DMS53 treated with DMSO at 0.1 percent for 48 hours (cell line): ENCODE measurements around the gene DRC7.
A peak's percentile ranks its signal among the peaks of the same experiment; 100 is the strongest.
"Not testable (repeated sequence)": the region's sequence is repeated elsewhere in the genome, so short reads cannot be mapped to it uniquely, and the experiment has no call there.

Experiments
- DNase-seq: peaks from one replicate; lab custom pipeline; 2025; ENCODE audit not compliant: unreplicated experiment; lab: John Stamatoyannopoulos, UW

DRC7 gene

DNA sequence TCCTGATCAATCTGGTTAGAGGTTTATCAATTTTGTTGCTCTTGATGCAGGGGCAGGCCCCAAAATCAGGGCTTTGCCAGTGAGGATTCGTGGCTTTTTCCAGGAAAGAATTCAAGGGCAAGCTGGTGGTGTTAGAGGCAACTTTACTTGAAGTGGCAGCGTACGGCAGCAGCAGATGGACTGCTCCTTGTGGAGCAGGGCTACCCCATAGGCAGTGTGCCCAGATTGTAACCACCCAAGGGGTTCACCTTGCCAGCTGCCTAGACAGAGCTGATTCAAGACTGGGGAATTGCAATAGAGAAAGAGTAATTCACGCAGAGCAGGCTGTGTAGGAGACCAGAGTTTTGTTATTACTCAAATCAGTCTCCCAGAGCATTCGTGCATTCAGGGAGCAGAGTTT lies 16.7 kb downstream of the DRC7 start:
- DNase-seq, result no peak

DNA sequence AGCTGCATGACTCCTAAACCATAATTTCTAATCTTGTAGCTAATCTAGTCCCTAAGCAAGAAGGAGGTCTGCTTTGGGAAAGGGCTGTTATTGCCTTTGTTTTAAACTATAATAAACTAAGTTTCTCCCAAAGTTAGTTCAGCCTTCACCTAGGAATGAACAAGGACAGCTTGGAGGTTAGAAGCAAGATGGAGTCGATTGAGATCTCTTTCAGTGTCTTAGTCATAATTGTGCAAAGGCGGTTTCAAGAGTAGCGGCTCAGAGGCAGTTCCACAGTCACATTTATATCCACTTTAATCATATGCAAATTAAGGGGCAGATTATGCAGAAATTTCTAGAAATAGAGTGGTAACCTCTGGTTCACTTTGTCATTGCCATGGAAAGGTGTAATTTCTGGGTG lies 17.4 kb downstream of the DRC7 start:
- DNase-seq, result no peak

DNA sequence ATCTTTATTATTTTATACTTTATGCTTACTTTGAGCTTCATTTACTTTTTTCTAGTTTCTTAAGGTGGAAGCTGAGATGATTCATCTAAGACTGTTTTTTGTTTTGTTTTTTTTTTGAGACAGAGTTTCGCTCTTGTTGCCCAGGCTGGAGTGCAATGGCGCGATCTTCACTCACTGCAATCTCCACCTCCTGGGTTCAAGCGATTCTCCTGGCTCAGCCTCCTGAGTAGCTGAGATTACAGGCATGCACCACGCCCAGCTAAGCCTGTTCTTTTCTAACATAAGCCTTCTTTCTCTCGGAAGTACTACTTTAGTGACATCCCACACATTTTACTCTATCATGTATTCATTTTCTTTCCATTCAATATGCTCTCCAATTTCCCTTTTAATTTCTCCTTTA lies 18.0 kb downstream of the DRC7 start:
- not testable (repeated sequence) for DNase-seq

DNA sequence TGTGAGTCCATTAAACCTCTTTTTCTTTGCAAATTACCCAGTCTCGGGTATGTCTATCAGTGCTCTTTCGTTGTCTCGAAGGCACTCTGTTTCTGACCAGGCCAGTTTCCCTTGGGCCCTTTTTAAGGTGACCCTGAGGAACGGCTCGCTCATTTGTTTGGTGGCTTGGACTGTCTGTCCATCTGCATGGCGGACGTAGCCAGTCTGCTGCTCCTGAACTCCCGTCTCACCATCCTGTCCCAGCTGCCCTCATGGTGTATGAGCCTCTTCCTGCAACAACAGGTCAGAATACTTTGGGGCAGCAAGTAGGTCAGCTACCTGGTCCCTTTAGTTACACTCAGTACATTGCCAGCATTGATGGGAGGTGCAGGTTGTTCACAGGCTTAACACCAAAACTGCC lies 19.0 kb downstream of the DRC7 start:
- no peak for DNase-seq

DNA sequence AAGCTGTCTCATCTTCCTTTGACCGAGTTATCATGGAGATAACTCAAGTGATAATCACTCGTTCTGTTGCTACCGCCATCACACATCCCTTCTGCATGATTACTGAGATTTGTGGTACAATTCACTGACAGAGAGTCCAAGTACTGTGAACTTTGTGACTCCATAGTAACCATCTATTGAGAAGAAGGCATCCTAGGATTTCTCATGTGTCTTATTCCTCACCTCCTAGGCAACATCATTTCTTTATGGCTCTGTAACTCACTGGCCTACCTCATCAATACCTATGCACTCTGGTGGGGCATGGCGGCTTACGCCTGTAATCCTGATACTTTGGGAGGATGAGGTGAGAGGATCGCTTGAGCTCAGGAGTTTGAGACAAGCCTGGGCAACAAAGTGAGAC lies 19.4 kb downstream of the DRC7 start:
- no peak for DNase-seq

DNA sequence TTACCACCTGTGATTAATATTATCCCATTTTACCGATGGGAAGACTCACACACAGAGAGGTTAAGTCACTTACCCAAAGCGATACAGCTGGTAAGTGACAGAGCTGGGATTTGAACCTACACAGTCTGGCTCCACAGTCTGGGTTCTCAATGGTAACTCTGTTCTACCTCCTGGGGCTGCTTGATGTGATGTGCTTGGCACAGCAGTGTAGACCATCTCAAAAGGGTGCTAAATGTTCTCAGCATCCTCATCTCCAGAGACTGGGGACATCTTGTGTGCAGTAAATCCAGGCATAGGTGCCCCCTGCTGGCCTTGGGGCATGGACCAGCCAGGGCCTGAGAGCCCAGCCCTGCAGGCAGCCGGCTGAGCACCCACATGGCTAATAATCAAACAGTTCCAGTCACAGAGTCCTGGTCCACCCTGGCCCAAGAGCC lies 25.6 kb downstream of the DRC7 start:
- peak; percentile 26 for DNase-seq

DNA sequence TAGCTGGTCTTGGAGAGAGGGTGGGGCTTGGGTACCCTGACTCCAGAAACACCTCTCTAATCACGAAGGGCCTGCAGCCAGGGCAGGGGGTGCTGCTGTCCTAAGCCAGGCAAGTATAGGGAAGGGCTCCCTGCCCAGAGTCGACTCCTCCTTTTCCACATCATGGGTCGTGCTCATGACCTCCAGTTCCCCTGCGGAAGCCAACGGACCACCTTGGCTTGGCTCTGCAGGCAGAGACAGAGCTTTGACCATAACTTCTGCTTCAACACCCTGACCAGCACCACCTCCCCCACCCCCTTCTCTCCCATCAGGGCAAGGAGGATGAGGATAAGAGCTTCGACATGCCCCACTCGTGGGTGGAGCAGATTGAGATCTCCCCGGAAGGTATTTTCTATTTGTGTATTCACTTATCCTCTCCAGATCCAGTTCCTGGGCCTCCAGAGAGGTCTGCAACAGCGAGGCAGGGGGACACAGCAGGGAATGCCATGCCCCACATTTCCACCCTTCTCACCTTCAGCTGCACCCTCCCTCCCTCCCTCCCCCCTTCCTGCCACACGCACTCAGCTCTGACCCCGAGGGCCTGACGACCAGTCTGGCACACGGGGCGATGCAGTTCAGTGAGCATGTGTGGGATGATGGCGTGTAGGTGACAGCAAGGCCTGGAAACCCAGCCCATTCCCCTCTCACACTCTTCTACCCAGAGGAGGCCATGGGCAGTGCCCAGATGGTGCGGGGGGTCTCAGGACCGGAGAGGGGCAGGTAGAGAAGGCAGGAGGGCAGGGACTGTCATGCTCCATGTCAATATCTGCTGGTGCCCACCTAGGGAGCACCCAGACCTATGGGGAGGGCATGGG lies 27.0 kb downstream of the DRC7 start:
- DNase-seq, result no peak

DNA sequence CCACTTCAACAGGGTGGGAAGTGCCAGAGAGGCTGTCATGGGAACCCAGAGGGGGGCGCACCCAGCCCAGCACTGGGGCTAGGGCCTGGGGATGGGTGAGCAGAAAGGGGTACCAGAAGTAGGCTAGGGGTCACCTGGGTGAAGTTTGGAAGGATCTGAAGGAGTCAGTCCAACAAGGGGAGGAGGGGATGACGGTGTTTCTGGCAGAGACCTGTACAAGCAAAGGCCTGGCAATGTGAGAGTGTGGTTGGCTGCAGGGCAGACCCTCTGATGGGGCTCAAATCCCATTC lies 27.5 kb downstream of the DRC7 start:
- DNase-seq, result no peak

DNA sequence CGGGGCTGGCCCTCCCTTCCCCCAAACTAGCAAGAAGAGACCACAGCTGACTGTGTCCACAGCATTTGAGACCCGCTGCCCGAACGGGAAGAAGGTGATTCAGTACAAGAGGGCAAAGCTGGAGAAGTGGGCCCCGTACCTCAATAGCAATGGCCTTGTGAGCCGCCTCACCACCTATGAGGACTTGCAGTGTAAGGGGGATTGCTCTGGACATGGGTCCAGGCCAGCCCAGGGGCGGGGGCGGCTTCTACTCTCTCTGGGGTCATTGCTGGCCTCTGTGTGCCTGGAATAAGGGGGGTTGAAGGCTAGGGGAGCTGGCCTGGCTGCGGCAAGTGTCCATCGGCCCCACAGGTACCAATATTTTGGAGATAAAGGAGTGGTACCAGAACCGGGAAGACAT lies 28.0 kb downstream of the DRC7 start:
- no peak for DNase-seq

DNA sequence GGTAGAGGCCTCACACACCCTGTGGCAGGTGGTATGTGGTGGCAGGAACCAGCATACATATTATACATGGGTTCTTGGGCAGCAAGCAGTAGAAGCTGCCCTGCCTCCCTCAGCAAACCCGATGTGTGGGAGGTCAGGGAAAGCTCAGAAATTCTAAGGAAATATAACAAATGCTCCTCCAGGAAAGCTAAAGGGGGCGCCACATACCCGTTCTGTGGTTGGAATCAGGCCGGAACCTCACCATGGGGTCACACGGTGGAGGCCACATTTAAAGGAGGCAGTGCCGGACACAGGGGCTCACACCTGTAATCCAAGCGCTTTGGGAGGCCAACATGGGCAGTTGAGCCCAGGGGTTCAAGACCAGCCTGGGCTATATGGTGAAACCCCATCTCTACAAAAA lies 28.6 kb downstream of the DRC7 start:
- DNase-seq, result no peak

DNA sequence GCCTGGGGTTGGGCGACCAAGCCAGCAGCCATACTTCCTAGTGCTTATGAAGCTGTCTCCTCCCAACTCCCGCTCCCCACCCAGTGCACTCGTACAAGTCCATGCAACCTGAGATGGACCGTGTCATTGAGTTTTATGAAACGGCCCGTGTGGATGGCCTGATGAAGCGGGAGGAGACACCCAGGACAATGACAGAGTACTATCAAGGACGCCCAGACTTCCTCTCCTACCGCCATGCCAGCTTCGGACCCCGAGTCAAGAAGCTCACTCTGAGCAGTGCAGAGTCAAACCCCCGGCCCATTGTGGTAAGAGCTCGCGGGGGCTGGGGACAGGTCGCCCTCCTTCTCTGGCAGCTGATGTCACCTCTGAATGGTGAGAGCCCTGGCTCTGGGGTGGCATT lies 29.9 kb downstream of the DRC7 start:
- DNase-seq, result no peak

DNA sequence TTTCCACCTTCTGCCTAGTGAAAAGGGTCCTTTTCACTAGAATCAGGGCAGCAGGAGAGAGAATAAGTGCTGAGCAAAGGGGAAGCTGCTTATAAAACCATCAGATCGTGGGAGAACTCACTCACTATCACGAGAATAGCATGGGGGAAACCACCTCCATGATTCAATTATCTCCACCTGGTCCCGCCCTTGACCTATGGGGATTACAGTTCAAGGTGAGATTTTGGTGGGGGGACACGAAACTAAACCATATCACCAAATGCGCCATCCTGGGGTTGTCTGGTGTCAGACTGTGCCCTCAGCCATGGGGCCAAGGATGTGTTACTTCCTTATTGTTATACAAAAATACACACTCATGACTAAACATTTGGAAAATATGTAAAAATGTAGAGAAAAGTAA lies 30.5 kb downstream of the DRC7 start:
- DNase-seq, result no peak

DNA sequence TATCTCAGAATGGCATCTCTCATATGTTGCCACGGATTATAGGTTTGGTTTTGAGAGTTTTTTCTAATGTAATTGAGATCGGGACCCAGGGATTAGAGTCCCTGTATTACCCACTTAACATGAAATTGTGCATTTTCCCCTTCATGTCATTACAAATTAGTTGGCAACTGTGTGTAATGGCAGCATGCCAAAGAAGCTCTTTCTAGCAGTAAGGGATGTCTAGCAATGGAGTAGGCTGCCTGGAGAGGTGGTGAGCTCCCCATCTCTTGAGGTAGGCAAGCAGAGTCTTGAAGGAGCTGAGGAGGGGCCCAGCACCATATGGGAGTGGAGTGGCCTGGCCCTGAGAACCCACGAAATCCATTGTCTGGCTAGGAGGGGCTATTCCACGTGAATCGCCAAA lies 30.9 kb downstream of the DRC7 start:
- no peak for DNase-seq

DNA sequence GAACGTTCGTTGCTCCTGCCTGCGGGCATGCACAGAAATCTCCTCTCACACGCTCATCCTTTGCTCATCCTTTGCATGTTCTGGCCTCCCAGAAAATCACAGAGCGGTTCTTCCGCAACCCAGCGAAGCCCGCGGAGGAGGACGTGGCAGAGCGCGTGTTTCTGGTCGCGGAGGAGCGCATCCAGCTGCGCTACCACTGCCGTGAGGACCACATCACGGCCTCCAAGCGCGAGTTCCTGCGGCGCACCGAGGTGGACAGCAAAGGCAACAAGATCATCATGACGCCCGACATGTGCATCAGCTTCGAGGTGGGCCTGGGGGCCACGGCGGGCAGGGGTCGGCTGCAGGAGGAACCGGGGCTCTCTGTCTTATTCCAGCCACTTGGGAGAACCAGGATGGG lies 31.4 kb downstream of the DRC7 start:
- DNase-seq, result no peak

DNA sequence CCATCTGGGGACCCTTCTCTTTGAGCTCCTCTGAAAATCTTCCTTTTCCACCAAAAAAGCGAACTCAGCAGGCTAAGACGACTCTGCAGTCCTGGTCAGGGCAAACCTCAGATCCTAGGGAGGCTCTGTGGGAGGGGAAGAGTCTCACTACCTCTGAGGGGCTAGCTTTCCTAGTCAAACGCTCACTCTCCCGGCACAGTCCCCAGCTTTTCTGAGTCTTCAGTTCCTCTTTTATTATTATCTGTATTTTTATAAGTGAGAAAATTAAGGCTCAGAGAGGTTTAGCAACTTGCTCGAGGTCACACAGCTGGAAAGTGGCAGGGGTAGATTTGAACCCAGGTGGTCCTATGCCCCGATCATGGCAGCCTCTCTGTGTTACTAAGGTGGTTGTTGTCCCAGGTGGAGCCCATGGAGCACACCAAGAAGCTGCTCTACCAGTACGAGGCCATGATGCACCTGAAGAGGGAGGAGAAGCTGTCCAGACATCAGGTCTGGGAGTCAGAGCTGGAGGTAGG lies 31.9 kb downstream of the DRC7 start:
- DNase-seq, result no peak

DNA sequence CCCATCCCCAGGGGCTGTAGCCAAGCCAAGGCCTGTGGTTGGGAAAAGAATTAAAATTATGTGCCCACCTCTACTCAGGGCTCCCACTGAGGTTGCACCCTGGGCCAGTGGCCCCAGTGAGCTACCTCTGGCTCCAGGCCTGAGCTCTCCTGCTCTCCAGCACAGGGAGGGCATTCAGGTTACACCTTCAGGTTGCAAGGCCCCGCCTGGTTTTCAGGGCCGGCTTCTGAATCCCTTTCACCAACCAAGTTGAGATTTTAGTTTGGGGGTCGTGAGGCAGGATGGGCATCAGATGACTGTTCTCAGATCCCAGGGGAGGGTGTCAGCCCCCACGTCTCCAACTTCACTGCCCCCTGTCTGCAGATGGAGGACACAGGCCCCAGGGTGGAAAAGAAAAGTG lies 33.0 kb downstream of the DRC7 start:
- DNase-seq, result no peak

DNA sequence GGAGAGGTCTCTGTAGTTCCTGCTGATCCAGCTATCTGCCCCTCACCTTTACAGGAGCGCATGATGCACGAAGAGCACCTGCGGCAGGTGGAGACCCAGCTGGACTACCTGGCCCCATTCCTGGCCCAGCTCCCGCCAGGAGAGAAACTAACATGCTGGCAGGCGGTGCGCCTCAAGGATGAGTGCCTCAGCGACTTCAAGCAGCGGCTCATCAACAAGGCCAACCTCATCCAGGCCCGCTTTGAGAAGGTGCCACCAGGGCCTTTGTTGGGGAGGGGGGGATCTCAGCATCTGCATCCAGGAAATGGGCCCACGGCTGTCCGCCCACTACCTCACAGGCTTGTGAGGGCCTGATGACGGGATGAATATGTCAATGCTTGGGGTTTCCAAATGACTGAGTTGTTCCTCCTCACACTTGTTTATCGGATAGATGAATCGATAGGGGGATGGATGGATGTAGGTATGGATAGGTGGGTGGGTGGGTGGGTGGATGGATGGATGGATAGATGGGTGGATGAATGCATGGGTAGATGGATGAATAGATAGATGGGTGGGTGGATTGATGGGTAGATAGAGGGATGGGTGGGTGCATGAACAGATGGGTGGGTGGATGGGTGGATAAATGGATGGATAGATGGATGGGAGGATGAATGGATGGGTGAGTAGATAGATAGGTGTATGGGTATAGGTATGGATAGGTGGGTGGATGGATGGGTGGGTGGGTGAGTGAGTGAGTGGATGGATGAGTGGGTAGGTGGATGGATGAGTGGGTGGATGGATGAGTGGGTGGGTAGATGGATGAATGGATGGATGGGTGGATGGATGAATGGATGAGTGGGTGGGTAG lies 34.0 kb downstream of the DRC7 start:
- no peak for DNase-seq

DNA sequence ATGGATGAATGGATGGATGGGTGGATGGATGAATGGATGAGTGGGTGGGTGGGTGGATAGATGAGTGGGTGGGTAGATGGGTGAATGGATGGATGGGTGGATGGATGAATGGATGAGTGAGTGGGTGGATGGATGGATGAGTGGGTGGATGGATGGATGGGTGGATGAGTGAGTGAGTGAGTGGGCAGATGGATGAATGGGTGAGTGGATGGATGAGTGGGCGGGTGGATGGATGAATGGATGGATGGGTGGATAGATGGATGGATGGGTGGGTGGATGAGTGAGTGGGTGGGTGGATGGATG lies 34.5 kb downstream of the DRC7 start:
- no peak for DNase-seq

DNA sequence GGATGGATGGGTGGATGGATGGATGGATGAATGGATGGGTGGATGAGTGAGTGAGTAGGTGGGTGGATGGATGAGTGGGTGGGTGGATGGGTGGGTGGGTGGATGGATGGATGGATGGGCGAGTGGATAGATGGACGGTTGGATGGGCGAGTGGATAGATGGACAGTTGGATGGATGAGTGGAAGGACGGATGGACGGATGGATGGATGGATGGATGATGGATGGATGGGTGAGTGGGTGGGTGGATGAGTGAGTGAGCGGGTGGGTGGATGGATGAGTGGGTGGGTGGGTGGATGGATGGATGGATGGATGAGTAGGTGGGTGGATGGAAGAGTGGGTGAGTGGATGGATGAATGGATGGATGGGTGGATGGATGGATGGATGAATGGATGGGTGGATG lies 35.2 kb downstream of the DRC7 start:
- DNase-seq, result not testable (repeated sequence)

DNA sequence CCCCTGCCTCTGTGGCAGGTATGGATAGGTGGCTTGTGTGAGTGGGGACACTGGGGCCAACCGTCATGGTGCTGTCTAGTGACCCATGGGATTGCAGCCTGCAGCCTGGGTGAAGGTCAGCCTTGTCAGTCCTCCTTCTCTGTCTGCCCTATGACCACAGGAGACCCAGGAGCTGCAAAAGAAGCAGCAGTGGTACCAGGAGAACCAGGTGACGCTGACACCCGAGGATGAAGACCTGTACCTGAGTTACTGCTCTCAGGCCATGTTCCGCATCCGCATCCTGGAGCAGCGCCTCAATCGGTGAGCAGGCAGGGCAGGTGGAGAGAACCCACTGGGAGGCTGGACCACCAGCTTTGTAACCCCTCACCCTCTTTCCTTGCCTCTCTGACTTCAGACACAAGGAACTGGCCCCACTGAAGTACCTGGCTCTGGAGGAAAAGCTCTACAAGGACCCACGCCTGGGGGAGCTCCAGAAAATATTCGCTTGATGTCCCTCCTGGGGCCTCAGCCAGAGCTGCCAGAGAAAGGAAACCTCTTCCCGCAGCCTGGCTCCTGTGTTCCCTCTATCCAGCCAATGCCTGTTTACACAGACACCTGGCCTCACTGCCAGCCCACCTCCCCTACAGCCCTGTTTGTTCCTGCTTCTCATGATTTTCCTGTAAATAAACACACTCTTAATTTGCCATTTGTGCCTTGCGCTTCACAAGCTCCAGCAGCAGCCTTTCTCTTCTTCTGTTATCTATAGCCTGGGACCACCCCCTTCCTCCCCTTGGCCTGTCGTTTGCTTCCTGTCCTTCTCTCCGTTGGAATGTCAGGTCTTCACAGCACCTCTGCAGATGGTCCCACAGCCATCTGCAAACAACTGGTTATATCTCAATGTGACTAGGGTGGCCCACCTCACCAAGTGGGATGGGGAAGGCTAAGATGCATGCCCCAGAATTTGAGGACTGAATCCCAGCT lies 36.4 kb downstream of the DRC7 start:
- no peak for DNase-seq

DNA sequence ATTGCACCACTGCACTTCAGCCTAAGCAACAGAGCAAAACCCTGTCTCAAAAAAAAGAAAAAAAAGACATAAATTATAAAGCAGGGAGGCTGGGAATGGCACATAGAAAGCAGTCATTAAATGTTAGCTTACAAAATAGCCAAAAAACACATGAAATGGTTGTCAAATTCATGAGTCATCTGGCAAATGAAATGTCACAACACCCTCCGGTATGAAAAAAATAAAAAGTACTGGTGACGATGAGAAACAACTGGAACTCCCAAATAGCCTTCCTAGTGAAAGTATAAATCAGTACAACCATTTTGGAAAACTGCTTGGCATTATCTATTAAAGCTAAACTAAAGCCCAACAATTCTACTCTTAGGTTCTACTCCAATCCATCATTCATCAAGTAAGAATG lies 37.4 kb downstream of the DRC7 start:
- DNase-seq, result no peak
